IMR-90 (cell line): Measurements from ENCODE around the gene YBX2. TPM values are rescaled to one million over a fixed set of nuclear protein-coding genes. Genes with fewer than 3 reads are reported as not detected.

ENCODE experiments used
- ATAC-seq: fragments of 200-7000 bp; cut with Tn5 transposase; 2 replicates; pipeline ENCODE4 v1.9.1; 2020; ENCODE audit warnings: low read depth, mild to moderate bottlenecking, moderate library complexity
- BruUV-seq: library from RNA; stranded (reverse); fragments of 400-500 nt; replicated peaks from 2 replicates; lab custom pipeline; 2021; lab: Mats Ljungman, UMichigan
- CTCF ChIA-PET: fragments of 300-600 bp; formaldehyde crosslinking; extraction: SDS; loops from one replicate; lab custom pipeline; 2021; ENCODE audit warnings: antibody characterized with exemption; lab: Yijun Ruan, JAX
- POLR2A ChIA-PET: fragments of 300-600 bp; sonication (Branson Sonifier 250); formaldehyde crosslinking; loops from one replicate; lab custom pipeline; 2022; ENCODE audit warnings: antibody characterized with exemption; ENCODE audit not compliant: unreplicated experiment; lab: Charles Lee
- DNase-seq: peaks from one replicate; pipeline ENCODE4 v3.0.0; 2013
- H2AFZ ChIP-seq: replicated peaks from 2 replicates; pipeline ENCODE3; 2013; ENCODE audit warnings: low read length, mild to moderate bottlenecking; ENCODE audit not compliant: poor library complexity
- H2AK5ac ChIP-seq: 2 replicates; pipeline ENCODE4 v1.6.1; 2013; ENCODE audit warnings: low read depth, low read length, inconsistent platforms
- H2AK9ac ChIP-seq: replicated peaks from 2 replicates; pipeline ENCODE3; 2013; ENCODE audit warnings: mild to moderate bottlenecking, low read depth, low read length, moderate library complexity; ENCODE audit not compliant: poor library complexity
- H2BK120ac ChIP-seq: 2 replicates; pipeline ENCODE4 v1.6.1; 2013; ENCODE audit warnings: low read depth, low read length, inconsistent platforms
- H2BK15ac ChIP-seq: 3 replicates; pipeline ENCODE4 v1.6.1; 2013; ENCODE audit warnings: low read depth, low read length, inconsistent platforms
- H2BK20ac ChIP-seq: 2 replicates; pipeline ENCODE4 v1.6.1; 2013; ENCODE audit warnings: low read depth, mild to moderate bottlenecking, inconsistent platforms, low read length, moderate library complexity
- H2BK5ac ChIP-seq: 2 replicates; pipeline ENCODE4 v1.6.1; 2013; ENCODE audit warnings: mild to moderate bottlenecking, low read depth, low read length, inconsistent platforms; ENCODE audit not compliant: poor library complexity, severe bottlenecking
- H3K14ac ChIP-seq: replicated peaks from 2 replicates; pipeline ENCODE4 v1.6.1; 2013; ENCODE audit warnings: low read depth, low read length, inconsistent platforms
- H3K18ac ChIP-seq: 2 replicates; pipeline ENCODE4 v1.6.1; 2013; ENCODE audit warnings: low read depth, low read length, control low read depth
- H3K23ac ChIP-seq: 2 replicates; pipeline ENCODE4 v1.6.1; 2013; ENCODE audit warnings: low read depth, low read length, inconsistent platforms
- H3K27ac ChIP-seq: 2 replicates; pipeline ENCODE4 v1.5.1; 2013; ENCODE audit warnings: mild to moderate bottlenecking, control low read depth, low read length; ENCODE audit not compliant: insufficient read depth
- H3K27me3 ChIP-seq: 2 replicates; pipeline ENCODE4 v1.6.1; 2013; ENCODE audit warnings: low read length; ENCODE audit not compliant: control insufficient read depth, insufficient read depth
- H3K36me3 ChIP-seq: 2 replicates; pipeline ENCODE4 v1.6.1; 2013; ENCODE audit warnings: low read length, mixed read lengths; ENCODE audit not compliant: control insufficient read depth, insufficient read depth
- H3K4ac ChIP-seq: 2 replicates; pipeline ENCODE4 v1.6.1; 2013; ENCODE audit warnings: low read depth, low read length, inconsistent platforms
- H3K4me1 ChIP-seq: 2 replicates; pipeline ENCODE4 v1.6.1; 2013; ENCODE audit warnings: low read length, mixed read lengths; ENCODE audit not compliant: control insufficient read depth, insufficient read depth
- H3K4me2 ChIP-seq: 2 replicates; pipeline ENCODE4 v1.6.1; 2013; ENCODE audit warnings: low read depth, mild to moderate bottlenecking, control low read depth, low read length, moderate library complexity
- H3K4me3 ChIP-seq: 2 replicates; pipeline ENCODE4 v1.5.1; 2013; ENCODE audit warnings: low read depth, mild to moderate bottlenecking, control low read depth, low read length, moderate library complexity; ENCODE audit not compliant: insufficient read depth
- H3K56ac ChIP-seq: 2 replicates; pipeline ENCODE4 v1.6.1; 2013; ENCODE audit warnings: low read length, inconsistent platforms; ENCODE audit not compliant: insufficient read depth; ENCODE audit errors: extremely low read depth
- H3K79me1 ChIP-seq, 2 experiments: 2 replicates each; pipeline ENCODE4 v1.6.1; 2013; ENCODE audit warnings: low read length in 2 of 2, inconsistent platforms in 1 of 2, low read depth in 1 of 2
- H3K9ac ChIP-seq: 2 replicates; pipeline ENCODE4 v1.6.1; 2013; ENCODE audit warnings: low read depth, low read length, control low read depth
- H3K9me1 ChIP-seq: 2 replicates; pipeline ENCODE4 v1.6.1; 2013; ENCODE audit warnings: low read length, inconsistent platforms; ENCODE audit not compliant: insufficient read depth
- H3K9me3 ChIP-seq: 2 replicates; pipeline ENCODE4 v1.6.1; 2013; ENCODE audit warnings: low read length; ENCODE audit not compliant: control insufficient read depth, insufficient read depth
- H4K20me1 ChIP-seq: 2 replicates; pipeline ENCODE4 v1.6.1; 2013; ENCODE audit warnings: low read length, inconsistent platforms; ENCODE audit not compliant: insufficient read depth
- H4K5ac ChIP-seq: 2 replicates; pipeline ENCODE4 v1.6.1; 2013; ENCODE audit warnings: mild to moderate bottlenecking, low read depth, low read length, control low read depth
- H4K8ac ChIP-seq, 2 experiments: 2 replicates each; pipeline ENCODE4 v1.6.1; 2013; ENCODE audit warnings: low read depth in 2 of 2, low read length in 2 of 2, control low read depth in 1 of 2, inconsistent platforms in 1 of 2
- H4K91ac ChIP-seq: 2 replicates; pipeline ENCODE4 v1.6.1; 2013; ENCODE audit warnings: low read depth, low read length, inconsistent platforms; ENCODE audit not compliant: insufficient read depth
- BHLHE40 ChIP-seq: fragments of 150-350 bp; IDR thresholded peaks from 2 replicates; pipeline ENCODE4 v1.6.1; 2016; ENCODE audit warnings: mild to moderate bottlenecking, low read depth, low read length
- FOS ChIP-seq: fragments of 150-350 bp; IDR thresholded peaks from 2 replicates; pipeline ENCODE4 v1.6.1; 2016; ENCODE audit warnings: low read depth, low read length
- MAFK ChIP-seq: IDR thresholded peaks from 2 replicates; pipeline ENCODE4 v1.6.1; 2012; ENCODE audit warnings: low read depth, low read length, improper control_type of control experiment
- MAZ ChIP-seq: IDR thresholded peaks from 2 replicates; pipeline ENCODE4 v1.6.1; 2012; ENCODE audit warnings: low read depth, mild to moderate bottlenecking, low read length, improper control_type of control experiment, moderate library complexity, borderline replicate concordance
- NFE2L2 ChIP-seq: fragments of 150-350 bp; IDR thresholded peaks from 2 replicates; pipeline ENCODE4 v1.6.1; 2016; ENCODE audit warnings: low read depth, mild to moderate bottlenecking, low read length
- RCOR1 ChIP-seq: IDR thresholded peaks from 2 replicates; pipeline ENCODE4 v1.6.1; 2012; ENCODE audit warnings: mild to moderate bottlenecking, low read length, improper control_type of control experiment; ENCODE audit not compliant: insufficient replicate concordance
- WGBS, 2 experiments: methylation state at CpG; one replicate each; pipeline versions ENCODE4 v1.1.5 to v1.1.7; 2013; ENCODE audit warnings: missing lambda C conversion rate in 2 of 2; ENCODE audit not compliant: insufficient read length in 1 of 2; ENCODE audit errors: extremely low coverage in 2 of 2; 5-methylcytosine and 5-hydroxymethylcytosine counted together
- dilution Hi-C: fragments of 300-500 bp; cut with HindIII; formaldehyde crosslinking; loops from one replicate; pipeline ENCODE4 v1.14.3; 2018; ENCODE audit warnings: low sequenced_read_pairs; ENCODE audit not compliant: unreplicated experiment
- in situ Hi-C: fragments of 300-500 bp; cut with MboI; formaldehyde crosslinking; loops from 3 replicates; pipeline ENCODE4 v1.14.3; 2019; ENCODE audit warnings: low sequenced_read_pairs, inconsistent platforms, mixed read lengths
- intact Hi-C: fragments of 100-400 bp; cut with micrococcal nuclease; formaldehyde crosslinking; loops from 2 replicates; pipeline ENCODE4 v1.10.0; 2022
- polyA plus RNA-seq, 3 experiments: library from polyadenylated mRNA; depleted of rRNA; stranded (reverse); fragments of >200 nt; gene quantifications; 2 replicates each; pipeline ENCODE4 v1.2.3, GENCODE V29; 2012; ENCODE audit warnings: low replicate concordance in 1 of 3
- total RNA-seq: library from RNA; depleted of rRNA; stranded (reverse); fragments of >200 nt; gene quantifications from 2 replicates; pipeline ENCODE4 v1.2.3, GENCODE V29; 2012

The YBX2 gene
- total and polyA plus RNA-seq, 2 of the 4 experiments (the other 2 are of a cell fraction), result 0.17 TPM; not detected in 1

DNA sequence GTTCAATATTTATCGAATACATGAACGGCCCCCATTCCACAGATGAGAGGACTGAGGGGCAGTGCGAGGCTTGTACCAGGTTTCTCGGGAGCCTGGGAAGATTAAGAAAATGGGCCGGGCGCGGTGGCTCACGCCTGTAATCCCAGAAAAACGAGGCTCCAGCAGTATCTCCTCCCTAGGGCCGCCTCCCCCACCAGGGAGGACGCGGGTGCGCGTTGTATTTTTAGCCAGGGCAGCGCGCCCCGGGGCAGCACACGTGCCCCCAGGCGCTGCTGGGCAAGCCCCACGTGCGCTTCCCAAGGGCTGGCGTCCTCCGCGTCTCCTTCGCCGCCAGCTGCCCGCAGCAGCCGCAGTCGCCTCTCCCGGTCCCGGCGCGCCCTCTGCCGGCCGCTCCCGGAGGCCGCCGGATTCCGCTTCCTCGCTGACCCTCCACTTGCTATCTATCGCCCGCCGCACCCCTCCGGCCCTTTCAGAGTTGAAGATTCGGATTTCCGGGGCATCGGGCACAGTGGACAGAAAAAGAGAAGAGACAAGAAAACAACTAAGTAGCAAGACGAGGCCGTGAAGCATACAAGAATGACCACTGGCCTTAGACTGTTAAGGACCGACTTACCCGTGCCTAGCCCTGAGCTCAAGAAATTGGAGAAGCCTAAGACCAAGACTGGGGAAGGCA, 1.9 kb upstream of the YBX2 start (continued):
- TF ChIP-seq BHLHE40 (peak; percentile 94), NFE2L2 (no peak)

- peak overlapping the region; percentile 62 for H3K4me2 ChIP-seq
- no peak overlapping the region for H3K9ac ChIP-seq
- H3K4me3 ChIP-seq, result no peak overlapping the region
- H3K18ac ChIP-seq, result no peak overlapping the region
- H3K27me3 ChIP-seq, result peaks cover 51% of the 10 kb centered on the region
- H3K4ac ChIP-seq, result no peak overlapping the region
- H4K20me1 ChIP-seq, result 0 out of 2 replicates have a peak, but pooled peaks cover 3% of the 10 kb centered on the region
- no peak for TF ChIP-seq RCOR1
- no peak for TF ChIP-seq MAZ
- no peak for TF ChIP-seq MAFK
- TF ChIP-seq FOS, result no peak
- H4K8ac ChIP-seq, result no peak overlapping the region
- no peaks in the 10 kb centered on the region for H3K79me1 ChIP-seq
- no peak overlapping the region for H2BK5ac ChIP-seq
- H2AFZ ChIP-seq, result peak overlapping the region; percentile 88
- H3K14ac ChIP-seq, result no peak overlapping the region
- H2BK15ac ChIP-seq, result no peak overlapping the region
- H3K36me3 ChIP-seq, result no peaks in the 10 kb centered on the region
- H3K4me1 ChIP-seq, result peaks cover 3% of the 10 kb centered on the region
- DNase-seq (no peak), ATAC-seq (no peak)
- no peak overlapping the region for H3K27ac ChIP-seq
- H3K56ac ChIP-seq, result no peak overlapping the region
- in situ Hi-C loops (no loop called here), dilution Hi-C loops (no loop called here), intact Hi-C loops (loop anchor here (1.0 to 5.0 kb wide), 4 partner anchors 15 to 250 kb away; partner anchors contain the start of gene PHF23)
- ChIA-PET CTCF (interaction anchor here (0.7 to 2.0 kb wide), 6 partner anchors 10 to 250 kb away, joined by 3 to 17 read pairs (median 6); partner anchors contain the start of gene SLC2A4), POLR2A (no interaction called here)
- H3K23ac ChIP-seq, result no peak overlapping the region
- BruUV-seq, result no TSS peak
- no peak overlapping the region for H2BK120ac ChIP-seq
- H2AK9ac ChIP-seq, result peak overlapping the region; percentile 23
- H4K91ac ChIP-seq, result no peak overlapping the region
- H2BK20ac ChIP-seq, result no peak overlapping the region
- no peak overlapping the region for H4K5ac ChIP-seq
- H3K9me3 ChIP-seq, result no peaks in the 10 kb centered on the region; the same call in 1 of the 2 replicates
- H2AK5ac ChIP-seq, result no peak overlapping the region
- 54% methylated on average over 16 of the region's 42 CpGs; no CpG with 5 or more reads in 1 of the 2 experiments for WGBS, 2 experiments
- H3K9me1 ChIP-seq, result no peaks in the 10 kb centered on the region; the same call in 1 of the 2 replicates
Measured at GRCh38 chr17:7295230-7296180, 1.1 kb upstream of the YBX2 start.
